ENCODE data around the gene AGTRAP.

The AGTRAP gene

GRCh38 chr1:11735854-11736745 lies at the start of gene AGTRAP:
Gene AGTRAP, plus strand, starts transcription at chr1:11736136. Its CDS starts 73 bp downstream, at chr1:11736209.
- DNase-seq, result peak; percentile 82

DNA sequence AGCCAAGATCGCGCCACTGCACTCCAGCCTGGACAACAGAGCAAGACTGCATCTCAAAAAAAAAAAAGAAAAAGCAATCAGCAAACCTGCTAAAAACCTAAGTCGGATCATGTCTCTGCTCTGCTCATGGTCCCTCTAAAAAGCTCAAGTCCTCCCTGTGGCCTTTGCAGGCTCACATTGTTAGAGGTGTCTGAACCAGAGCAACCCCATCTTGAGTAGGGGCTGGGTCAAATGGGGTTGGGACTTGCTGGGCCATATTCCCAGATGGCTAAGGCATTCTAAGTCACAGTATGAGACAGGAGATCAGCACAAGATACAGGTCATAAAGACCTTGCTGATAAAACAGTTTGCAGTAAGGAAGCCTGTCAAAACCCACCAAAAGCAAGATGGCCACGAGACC lies 47.4 kb upstream of the AGTRAP start:
- no peak for DNase-seq

GRCh38 chr1:11690397-11691301 lies 45.3 kb upstream of the AGTRAP start:
- DNase-seq, result peak; percentile 12

GRCh38 chr1:11691302-11691914 lies 44.5 kb upstream of the AGTRAP start, which contains the start of gene DRAXIN:
Gene DRAXIN, plus strand, starts transcription at chr1:11691710. Its CDS starts 14,549 bp downstream, at chr1:11706259.
- DNase-seq, result peak; percentile 7

DNA sequence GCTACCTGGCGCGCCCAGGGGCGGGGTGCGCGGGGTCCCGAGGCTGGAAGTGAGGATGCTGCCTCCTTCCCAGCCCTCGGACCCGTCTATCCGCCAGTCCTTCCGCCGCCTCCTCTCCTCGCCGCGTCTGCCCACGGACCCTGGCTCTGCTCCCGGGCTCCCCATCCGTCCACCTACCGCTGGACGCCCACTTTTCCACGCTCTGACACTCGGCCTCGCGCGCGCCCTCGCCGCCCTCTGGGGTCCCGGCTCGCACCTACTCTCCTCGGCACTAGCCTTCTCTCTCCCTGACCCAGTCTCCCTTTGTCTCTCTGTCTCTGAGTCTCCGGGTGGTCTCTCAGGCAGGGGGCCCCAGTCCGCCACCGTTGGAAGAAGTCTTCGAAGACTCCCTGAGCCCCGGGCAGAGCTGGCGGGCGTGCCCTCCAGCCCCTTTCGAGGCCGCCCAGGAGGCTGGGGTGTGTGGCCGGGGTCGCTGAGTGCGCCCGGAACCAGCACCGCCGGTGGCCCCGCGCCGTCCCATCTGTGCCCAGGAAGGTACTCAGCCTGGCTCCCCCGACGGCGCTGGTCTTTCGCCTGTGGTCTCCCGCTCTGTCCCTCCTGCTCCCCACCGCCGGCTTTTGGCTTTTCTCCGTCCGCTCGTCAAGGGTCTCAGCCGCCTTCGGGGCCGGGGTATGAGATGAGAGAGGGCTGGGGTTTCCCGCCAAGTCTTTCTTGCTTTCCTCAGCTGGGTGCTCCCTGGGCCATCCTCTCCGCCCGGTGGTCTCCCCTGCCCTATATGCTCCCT lies 43.8 kb upstream of the AGTRAP start:
- no peak for DNase-seq

- DNase-seq, result no peak
These were observed 42.8 kb upstream of the AGTRAP start for GRCh38 chr1:11693024-11693590.

GRCh38 chr1:11693917-11694316 lies 42.0 kb upstream of the AGTRAP start:
- DNase-seq, result no peak

GRCh38 chr1:11695861-11696260 lies 40.1 kb upstream of the AGTRAP start:
- no peak for DNase-seq

GRCh38 chr1:11697188-11697892 lies 38.6 kb upstream of the AGTRAP start:
- DNase-seq, result no peak

DNA sequence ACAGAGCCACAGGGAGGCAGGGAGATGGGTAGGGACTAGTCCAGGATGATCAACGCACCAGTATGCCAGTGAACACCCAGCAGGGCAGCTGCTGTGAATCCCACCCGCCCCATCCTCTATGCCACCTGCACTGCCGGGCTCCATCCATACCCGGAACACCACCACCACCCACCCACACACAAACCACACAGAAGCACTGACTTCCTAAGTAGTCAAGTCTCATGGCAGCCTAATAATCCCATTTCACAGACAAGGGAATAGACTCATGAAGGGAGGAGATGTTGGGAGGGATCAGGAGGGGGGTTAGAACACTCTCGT lies 38.1 kb upstream of the AGTRAP start:
- no peak for DNase-seq

- no peak for DNase-seq
These were observed 35.1 kb upstream of the AGTRAP start for GRCh38 chr1:11700601-11701467.

- DNase-seq, result no peak
These were observed 34.4 kb upstream of the AGTRAP start for GRCh38 chr1:11701551-11701961.

- DNase-seq, result no peak
These were observed 33.7 kb upstream of the AGTRAP start for GRCh38 chr1:11701981-11702803.

GRCh38 chr1:11703357-11704193 lies 32.4 kb upstream of the AGTRAP start:
- DNase-seq, result no peak

DNA sequence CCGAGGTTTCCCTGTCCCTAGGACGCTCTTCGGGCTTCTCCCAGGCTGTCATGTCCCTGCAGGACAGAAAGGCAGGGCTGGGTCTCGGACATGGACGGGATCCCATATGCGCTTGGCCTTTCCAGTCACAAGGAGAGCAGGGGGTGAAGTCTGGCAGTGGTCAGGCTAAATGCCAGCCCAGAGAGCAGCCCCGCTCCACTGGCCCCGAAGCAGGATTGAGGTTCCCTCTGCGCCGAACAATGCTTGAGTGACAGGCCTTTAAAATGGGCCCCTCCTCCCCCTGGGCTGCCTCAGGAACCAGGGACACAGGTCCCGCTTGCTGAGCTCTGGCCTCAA lies 31.8 kb upstream of the AGTRAP start:
- DNase-seq, result no peak

- no peak for DNase-seq
These were observed 31.1 kb upstream of the AGTRAP start for GRCh38 chr1:11704691-11705475.

DNA sequence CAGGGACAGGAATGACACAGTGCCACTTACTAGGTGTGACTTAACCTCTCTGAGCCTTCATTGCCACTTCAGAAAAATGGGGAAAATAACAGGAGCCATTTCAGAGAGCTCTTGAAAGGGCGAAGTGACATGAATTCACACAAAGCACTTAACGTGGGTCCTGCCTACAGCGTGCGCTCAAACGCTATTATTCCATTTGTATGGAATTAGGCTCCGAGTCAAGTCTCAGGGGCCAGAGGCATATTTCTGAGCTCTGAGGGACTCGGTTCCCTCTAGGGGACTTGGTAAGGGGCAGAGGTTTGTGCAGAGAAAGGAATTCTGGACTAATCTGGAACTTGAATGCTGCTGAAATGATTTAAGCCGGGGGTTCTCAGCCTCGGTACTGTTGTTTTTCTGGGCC lies 30.3 kb upstream of the AGTRAP start:
- no peak for DNase-seq

- no peak for DNase-seq
These were observed 29.6 kb upstream of the AGTRAP start for GRCh38 chr1:11706292-11706691.
